Measurements from ENCODE around the gene NTF4. TPM values are rescaled to one million over a fixed set of nuclear protein-coding genes. Genes with fewer than 3 reads are reported as not detected.

Gene NTF4
- total RNA-seq, 2 experiments from 2014 or later, result not detected

- H3K9me3 Mint-ChIP-seq, result no peaks in the 10 kb centered on the region
- ChIA-PET CTCF (interaction anchor here (1.4 to 2.8 kb wide), 13 partner anchors 11 to 214 kb away, joined by 3 to 52 read pairs (median 12); partner anchors contain the start of gene LIN7B), POLR2A (interaction anchor here (0.5 to 1.8 kb wide), 3 partner anchors 12 to 1500 kb away, joined by 3 to 7 read pairs (median 7); partner anchors contain the start of gene LIN7B)
- H3K4me3 Mint-ChIP-seq, result no peak overlapping the region
- intact Hi-C loops (cut with micrococcal nuclease), result loop anchor here (5.0 kb wide), 1 partner anchor 49 kb away; no protein-coding TSS in a partner anchor
- H3K4me1 Mint-ChIP-seq (ENCODE audit: low read depth), result no peaks in the 10 kb centered on the region
- H3K36me3 Mint-ChIP-seq (ENCODE audit: low read depth), result peaks cover 45% of the 10 kb centered on the region
- no peak for DNase-seq
- H3K27me3 Mint-ChIP-seq, result no peaks in the 10 kb centered on the region
- TF ChIP-seq CTCF (IDR thresholded peaks at IDR 0.05), result no peak
- ATAC-seq, result no peak
- no peak overlapping the region for H3K27ac Mint-ChIP-seq
These were observed 34.2 kb upstream of the NTF4 start for GRCh38 chr19:49098795-49099194.

GRCh38 chr19:49097453-49098288 is 33.1 kb upstream of the NTF4 start:
- H3K9me3 Mint-ChIP-seq, result no peaks in the 10 kb centered on the region
- H3K27me3 Mint-ChIP-seq, result no peaks in the 10 kb centered on the region
- peaks cover 2% of the 10 kb centered on the region for H3K4me1 Mint-ChIP-seq (ENCODE audit: low read depth)
- intact Hi-C loops (cut with micrococcal nuclease), result loop anchor here (5.0 kb wide), 1 partner anchor 50 kb away; no protein-coding TSS in a partner anchor
- ChIA-PET POLR2A (interaction anchor here (0.7 to 1.8 kb wide), 8 partner anchors 8 to 49 kb away, joined by 3 to 7 read pairs (median 5); partner anchors contain the start of gene LIN7B), CTCF (interaction anchor here (0.6 to 2.8 kb wide), 49 partner anchors 9 to 431 kb away, joined by 3 to 52 read pairs (median 4); partner anchors contain the start of genes CGB7, GYS1, HRC and LIN7B)
- H3K27ac Mint-ChIP-seq, result peak overlapping the region; percentile 46
- DNase-seq (peak; percentile 81), ATAC-seq (peak; percentile 92)
- no peak overlapping the region for H3K4me3 Mint-ChIP-seq
- peak; percentile 99 for TF ChIP-seq CTCF (IDR thresholded peaks at IDR 0.05)
- H3K36me3 Mint-ChIP-seq (ENCODE audit: low read depth), result peaks cover 45% of the 10 kb centered on the region

GRCh38 chr19:49094505-49095482 is 30.2 kb upstream of the NTF4 start:
- no peaks in the 10 kb centered on the region for H3K9me3 Mint-ChIP-seq

GRCh38 chr19:49092686-49093085 is 28.1 kb upstream of the NTF4 start:
- intact Hi-C loops (cut with micrococcal nuclease), result no loop called here
- ChIA-PET POLR2A (interaction anchor here (1.5 kb wide), 1 partner anchor 93 kb away, joined by 5 read pairs; no protein-coding TSS in a partner anchor), CTCF (interaction anchor here (1.1 kb wide), 1 partner anchor 122 kb away, joined by 3 read pairs; no protein-coding TSS in a partner anchor)
- Mint-ChIP-seq H3K27ac (no peak overlapping the region), H3K9me3 (no peaks in the 10 kb centered on the region), H3K27me3 (no peaks in the 10 kb centered on the region), H3K36me3 (ENCODE audit: low read depth) (peaks cover 48% of the 10 kb centered on the region), H3K4me3 (no peak overlapping the region), H3K4me1 (ENCODE audit: low read depth) (peaks cover 29% of the 10 kb centered on the region)
- no peak for ATAC-seq
- no peak for DNase-seq
- TF ChIP-seq CTCF (IDR thresholded peaks at IDR 0.05), result no peak

More at GRCh38 chr19:49094505-49095482, 30.2 kb upstream of the NTF4 start:
- CTCF ChIA-PET, result interaction anchor here (0.7 to 3.1 kb wide), 6 partner anchors 11 to 114 kb away, joined by 3 to 19 read pairs (median 6); partner anchors contain the start of gene LIN7B
- TF ChIP-seq CTCF (IDR thresholded peaks at IDR 0.05), result no peak
- POLR2A ChIA-PET, result interaction anchor here (0.6 to 2.2 kb wide), 7 partner anchors 8 to 815 kb away, joined by 3 to 14 read pairs (median 6); partner anchors contain the start of gene PPFIA3
- Mint-ChIP-seq H3K27ac (no peak overlapping the region), H3K27me3 (no peaks in the 10 kb centered on the region), H3K36me3 (ENCODE audit: low read depth) (peaks cover 52% of the 10 kb centered on the region), H3K4me3 (no peak overlapping the region), H3K4me1 (ENCODE audit: low read depth) (peaks cover 21% of the 10 kb centered on the region)
- no peak for DNase-seq
- intact Hi-C loops (cut with micrococcal nuclease), result loop anchor here (5.0 kb wide), 1 partner anchor 53 kb away; no protein-coding TSS in a partner anchor
- ATAC-seq, result no peak

Data from activated CD8-positive, alpha-beta T cell treated with anti-CD3 and anti-CD28 coated beads for 36 hours (primary cell).